MM.1S (cell line): ENCODE measurements around the gene DNAH7.

Experiments
- CTCF ChIP-seq: fragments of 300-600 bp; sonication (generic); IDR thresholded peaks from 2 replicates; pipeline ENCODE4 v1.5.1; 2016; ENCODE audit warnings: antibody characterized with exemption, low read length, mixed read lengths
- EZH2phosphoT487 ChIP-seq: fragments of 300-600 bp; sonication (generic); IDR thresholded peaks from 2 replicates; pipeline ENCODE4 v1.6.1; 2018; ENCODE audit warnings: antibody characterized with exemption, low read length

- TF ChIP-seq CTCF (no peak), EZH2phosphoT487 (no peak)
Observed at GRCh38 chr2:195763866-195764265, 304.8 kb downstream of the DNAH7 start.
